ENCODE data around the gene UBR4.

The UBR4 gene

DNA sequence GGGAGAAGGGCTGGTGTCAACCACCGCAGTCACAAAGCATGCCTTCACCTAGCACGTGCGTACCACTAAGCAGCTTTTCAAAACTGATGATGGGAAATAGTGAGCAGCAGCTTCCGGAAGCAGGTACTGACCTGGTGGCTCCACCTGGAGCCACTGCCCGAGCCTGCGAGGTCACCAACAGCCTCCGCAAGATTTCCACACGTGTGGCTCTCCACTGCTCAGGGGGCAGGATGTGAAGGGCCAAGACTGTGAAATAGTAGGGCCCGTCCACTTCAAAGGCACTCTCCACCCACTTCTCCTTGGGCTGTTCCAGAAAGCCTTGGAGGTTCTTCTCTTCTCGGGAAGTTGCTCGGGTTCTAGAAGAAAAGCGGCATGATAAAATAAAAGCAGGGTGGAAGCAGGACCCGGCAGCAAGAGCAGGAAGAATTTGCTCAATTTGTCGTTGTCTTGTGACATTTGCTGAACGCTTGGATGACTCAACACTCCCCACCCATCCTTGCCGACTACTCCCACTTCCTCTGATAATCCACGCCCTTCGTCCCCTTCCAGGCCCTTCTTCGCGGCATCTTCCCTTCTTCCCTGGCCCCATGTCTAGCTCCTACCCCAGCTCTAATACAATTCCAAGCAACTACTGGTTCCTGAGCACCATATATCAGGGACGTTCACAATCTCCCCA, 128.7 kb downstream of the UBR4 start:
- DNase-seq (ENCODE audit: extremely low read depth, low read depth): no peak
- TF ChIP-seq, protein P1, sequence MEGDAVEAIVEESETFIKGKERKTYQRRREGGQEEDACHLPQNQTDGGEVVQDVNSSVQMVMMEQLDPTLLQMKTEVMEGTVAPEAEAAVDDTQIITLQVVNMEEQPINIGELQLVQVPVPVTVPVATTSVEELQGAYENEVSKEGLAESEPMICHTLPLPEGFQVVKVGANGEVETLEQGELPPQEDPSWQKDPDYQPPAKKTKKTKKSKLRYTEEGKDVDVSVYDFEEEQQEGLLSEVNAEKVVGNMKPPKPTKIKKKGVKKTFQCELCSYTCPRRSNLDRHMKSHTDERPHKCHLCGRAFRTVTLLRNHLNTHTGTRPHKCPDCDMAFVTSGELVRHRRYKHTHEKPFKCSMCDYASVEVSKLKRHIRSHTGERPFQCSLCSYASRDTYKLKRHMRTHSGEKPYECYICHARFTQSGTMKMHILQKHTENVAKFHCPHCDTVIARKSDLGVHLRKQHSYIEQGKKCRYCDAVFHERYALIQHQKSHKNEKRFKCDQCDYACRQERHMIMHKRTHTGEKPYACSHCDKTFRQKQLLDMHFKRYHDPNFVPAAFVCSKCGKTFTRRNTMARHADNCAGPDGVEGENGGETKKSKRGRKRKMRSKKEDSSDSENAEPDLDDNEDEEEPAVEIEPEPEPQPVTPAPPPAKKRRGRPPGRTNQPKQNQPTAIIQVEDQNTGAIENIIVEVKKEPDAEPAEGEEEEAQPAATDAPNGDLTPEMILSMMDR (IDR thresholded peaks at IDR 0.05; ENCODE audit: low read depth, low read length): no peak

DNA sequence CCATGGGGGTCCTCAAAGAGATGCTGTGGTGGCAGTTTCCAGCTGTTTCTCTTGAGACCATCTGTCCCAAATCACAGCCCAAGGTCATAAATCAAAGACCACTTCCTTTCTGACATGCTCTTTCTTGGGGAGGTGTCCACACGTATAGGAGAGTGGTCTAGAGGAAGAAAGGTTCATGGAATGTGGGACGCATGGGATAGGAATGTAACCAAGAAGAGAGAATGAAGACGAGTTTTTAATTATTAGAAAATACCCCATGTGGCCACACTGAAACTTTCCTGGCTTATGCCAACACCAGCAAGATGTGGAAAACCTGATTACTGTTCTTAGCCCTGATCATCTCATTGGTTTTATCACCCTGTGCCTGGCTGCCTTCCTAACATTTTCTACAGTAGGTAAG, 129.3 kb downstream of the UBR4 start:
- TF ChIP-seq, protein P1 (IDR thresholded peaks at IDR 0.05; ENCODE audit: low read depth, low read length): no peak

DNA sequence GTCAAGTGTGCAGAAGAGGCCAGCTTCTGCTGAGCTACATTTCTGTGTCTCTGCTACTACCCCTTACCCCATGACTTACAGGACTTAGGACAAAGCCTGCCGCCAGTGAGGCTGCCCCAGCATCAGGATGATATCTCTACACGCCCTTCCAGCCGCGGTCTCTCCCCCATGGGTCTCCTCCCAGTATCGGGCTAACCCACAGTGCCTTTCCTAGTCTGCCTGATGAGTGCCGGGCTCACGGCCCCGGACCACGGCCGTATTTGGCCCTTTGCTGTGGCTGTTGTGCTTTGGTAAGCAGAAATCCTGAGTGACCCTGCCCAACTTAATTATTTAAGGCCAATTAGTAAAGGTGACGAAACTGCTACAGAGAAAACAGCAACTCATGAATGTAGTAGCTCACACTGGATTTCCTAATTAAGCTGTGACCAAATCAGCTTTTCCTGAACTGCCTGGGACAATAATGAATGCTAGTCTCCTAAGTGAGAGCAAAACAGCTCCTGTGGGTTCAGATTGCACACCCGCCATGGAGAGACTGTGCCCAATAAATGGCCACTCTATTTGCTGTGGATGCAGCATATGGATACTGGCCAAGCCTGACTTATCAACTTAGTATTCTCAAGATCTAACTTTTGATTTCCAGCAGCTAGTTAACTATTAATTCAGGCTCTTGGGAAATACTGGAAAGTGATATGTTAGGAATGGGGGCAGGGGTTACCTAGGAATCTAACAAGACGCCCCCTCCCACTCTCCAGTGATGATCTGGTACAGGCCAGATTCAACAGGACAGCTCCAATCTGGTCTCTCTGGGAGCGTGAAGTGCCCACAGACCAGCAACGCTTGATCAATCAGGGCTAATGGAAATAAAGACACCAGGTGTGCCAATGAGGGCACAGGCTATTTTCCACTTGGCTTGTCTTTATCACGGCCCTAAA, 130.3 kb downstream of the UBR4 start:
- TF ChIP-seq, protein P1 (IDR thresholded peaks at IDR 0.05; ENCODE audit: low read depth, low read length): no peak

More for the DNA sequence above, 129.3 kb downstream of the UBR4 start:
- DNase-seq (ENCODE audit: extremely low read depth, low read depth): no peak

DNA sequence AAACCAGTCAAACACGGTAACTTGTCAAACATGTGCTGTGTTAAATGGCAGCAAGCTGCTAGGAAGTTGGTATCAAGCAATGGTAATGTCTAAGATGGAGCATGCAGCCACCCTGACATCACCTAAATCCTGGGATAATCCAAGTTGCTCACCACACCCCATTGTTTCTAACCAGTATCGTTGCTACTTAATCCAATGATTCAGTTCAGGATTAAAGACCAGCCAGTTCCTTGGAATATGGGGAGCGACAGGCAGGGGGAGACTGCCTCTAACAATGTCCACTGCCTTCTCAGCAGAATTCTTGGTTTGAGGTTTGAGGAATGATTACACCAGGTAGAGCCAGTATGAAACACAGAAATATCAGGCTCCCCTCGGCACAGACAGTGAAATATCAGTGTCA, 131.5 kb downstream of the UBR4 start:
- no peak for DNase-seq (ENCODE audit: extremely low read depth, low read depth)
- TF ChIP-seq, protein P1 (IDR thresholded peaks at IDR 0.05; ENCODE audit: low read depth, low read length): no peak

More for the DNA sequence above, 130.3 kb downstream of the UBR4 start:
- no peak for DNase-seq (ENCODE audit: extremely low read depth, low read depth)

DNA sequence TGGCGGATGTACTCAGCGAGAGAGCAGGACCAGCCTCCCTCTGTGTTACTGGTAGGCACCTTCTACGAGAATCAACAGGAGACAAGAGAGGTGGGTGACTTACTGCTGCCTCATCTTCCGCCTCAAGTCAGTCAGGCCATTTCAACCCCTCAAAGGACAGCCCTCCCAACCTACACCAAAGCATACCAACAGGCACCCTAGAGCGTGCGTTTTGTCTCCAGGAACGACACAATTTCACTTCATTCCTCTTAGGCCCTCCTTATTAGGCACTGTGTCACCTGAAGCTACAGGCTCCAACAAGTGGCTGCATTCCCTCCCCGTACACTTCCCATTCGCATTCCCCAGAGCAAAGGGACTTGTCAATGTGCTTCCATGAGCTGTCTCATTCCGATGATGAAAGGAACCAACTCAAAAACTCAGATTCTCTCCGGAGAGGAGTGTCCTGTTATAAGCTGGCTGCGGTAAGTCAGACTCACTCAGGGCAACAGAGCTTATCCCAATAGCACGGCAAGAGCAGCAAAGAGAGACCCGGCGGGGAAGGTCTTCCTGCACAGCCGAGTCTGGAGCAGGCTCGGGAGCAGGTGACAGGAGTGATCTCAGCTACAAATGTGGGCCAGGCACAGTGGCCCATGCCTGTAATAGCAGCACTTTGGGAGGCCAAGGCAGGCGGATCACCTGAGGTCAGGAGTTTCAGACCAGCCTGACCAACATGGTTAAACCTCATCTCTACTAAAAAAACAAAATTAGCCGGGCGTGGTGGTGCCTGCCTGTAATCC, 133.0 kb downstream of the UBR4 start:
- no peak for DNase-seq (ENCODE audit: extremely low read depth, low read depth)
- TF ChIP-seq, protein P1 (IDR thresholded peaks at IDR 0.05; ENCODE audit: low read depth, low read length): no peak

DNA sequence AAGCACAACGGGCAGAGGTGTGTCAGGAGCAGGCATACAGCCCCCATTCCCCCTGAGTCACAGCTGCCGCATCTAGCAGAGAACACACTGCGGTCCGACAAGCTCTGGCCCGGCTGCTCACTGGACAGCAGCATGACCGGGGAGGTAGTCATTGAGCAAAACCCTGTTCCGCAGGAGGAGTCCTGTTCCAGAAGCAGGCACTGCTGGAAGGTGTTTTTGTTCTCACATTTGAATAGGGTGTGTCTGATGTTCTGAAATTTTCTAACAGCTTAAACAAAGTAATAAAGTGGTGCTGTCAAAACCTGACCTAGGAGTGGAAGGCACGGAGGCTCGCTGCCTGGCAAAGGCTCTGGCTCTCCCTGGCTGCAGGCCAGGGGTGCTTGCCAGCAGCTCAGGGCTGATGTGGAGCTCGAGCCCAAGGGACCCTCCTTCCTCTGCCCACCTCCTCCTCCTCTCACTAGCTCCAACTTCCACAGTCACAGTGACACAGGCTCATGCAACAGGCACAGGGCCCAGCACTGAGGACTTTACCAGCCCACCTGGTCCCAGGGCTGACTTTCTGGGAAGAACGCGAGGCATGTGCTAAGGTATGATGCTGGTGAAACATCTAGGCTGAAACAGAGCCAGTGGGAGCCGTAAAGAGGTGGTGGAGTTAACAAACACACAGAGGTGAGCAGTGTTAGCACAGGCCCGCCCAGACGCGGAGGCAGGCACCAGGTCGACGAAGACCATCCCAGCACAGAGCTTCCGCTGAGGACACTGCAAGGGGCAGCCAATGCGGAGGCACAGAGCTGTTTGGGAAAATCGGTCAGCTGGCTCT, 135.0 kb downstream of the UBR4 start:
- DNase-seq (ENCODE audit: extremely low read depth, low read depth): no peak
- TF ChIP-seq, protein P1 (IDR thresholded peaks at IDR 0.05; ENCODE audit: low read depth, low read length): no peak

All from AG09319 (cell line).